HG02571 (cell line): ENCODE results near the gene HDAC10.
"Not testable (repeated sequence)": the region's sequence is repeated elsewhere in the genome, so short reads cannot be mapped to it uniquely, and the experiment has no call there.

Experiments used
- ATAC-seq: cut with Tn5 transposase; IDR thresholded peaks from one replicate; pipeline ENCODE4 v1.9.1; 2021; ENCODE audit warnings: mild to moderate bottlenecking, moderate library complexity; ENCODE audit not compliant: unreplicated experiment

HDAC10 gene

DNA sequence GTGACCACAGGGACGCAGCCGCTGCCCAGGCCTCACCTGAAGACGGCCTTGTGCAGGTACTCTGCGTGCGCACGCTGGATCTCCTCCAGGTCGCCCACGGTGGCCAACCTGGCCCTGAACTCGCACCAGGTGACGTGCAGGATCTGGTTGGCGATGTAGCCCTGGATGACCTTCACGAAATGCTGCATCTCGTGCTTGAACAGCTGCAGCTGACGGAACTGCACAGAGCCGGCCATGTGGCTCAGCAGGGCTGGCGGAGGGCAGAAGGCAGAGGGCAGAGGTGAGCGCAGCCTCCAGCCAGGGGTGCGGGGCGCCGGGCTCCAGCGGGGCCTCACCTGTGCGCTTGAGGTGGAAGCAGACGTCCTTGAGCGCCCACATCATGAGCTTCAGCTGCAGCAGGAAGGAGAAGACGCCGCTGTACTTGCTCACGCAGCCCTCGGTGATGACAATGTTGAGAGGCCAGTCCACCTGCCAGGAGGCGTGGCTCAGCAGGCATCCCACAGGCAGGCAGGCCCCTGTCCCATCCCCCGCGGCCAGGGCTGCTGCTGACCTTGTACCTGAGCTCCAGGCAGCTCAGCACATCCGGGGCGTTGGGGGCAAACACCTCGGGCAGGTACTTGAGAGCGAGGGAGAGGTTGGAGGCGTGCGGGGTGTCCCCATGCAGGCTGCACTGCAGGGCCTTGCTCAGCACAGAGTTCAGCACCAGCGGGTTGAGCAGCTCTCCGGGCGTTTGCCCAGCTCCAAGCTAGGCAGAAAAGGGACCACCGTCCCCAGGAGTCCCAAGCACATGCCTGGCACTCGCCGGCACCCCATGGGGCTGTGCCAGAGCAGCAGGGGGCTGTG is 32.7 kb downstream of the HDAC10 start:
- no peak for ATAC-seq

DNA sequence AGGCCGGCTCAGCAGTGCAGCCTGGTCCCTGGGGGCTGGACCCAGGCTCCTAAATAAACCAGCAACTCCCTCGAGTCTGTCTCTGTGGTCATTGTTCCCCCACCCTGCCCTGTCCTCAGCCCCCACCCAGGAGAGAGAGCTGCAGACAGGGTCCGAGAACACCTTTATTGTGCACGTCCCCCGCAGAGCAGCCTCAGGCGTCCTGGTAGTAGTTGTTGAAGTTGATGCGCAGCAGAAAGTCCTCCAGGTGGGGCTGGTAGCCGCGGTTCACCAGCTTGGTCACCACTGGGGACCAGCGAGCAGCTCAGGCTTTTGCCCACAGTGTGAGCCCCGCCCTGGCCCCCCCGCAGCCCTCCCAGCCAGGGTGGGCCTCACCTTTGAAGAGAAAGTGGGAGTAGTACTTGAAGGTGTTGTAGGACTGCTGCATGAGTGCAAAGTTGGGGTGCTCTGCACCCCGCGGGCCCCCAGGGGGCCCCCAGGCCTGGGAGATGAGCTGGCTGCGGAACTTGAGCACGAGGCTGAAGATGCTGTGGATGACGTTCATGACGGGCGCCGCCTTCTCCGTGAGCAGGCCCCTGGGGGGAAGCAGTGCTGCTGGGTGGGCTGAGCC is 33.4 kb downstream of the HDAC10 start:
- ATAC-seq = no peak

DNA sequence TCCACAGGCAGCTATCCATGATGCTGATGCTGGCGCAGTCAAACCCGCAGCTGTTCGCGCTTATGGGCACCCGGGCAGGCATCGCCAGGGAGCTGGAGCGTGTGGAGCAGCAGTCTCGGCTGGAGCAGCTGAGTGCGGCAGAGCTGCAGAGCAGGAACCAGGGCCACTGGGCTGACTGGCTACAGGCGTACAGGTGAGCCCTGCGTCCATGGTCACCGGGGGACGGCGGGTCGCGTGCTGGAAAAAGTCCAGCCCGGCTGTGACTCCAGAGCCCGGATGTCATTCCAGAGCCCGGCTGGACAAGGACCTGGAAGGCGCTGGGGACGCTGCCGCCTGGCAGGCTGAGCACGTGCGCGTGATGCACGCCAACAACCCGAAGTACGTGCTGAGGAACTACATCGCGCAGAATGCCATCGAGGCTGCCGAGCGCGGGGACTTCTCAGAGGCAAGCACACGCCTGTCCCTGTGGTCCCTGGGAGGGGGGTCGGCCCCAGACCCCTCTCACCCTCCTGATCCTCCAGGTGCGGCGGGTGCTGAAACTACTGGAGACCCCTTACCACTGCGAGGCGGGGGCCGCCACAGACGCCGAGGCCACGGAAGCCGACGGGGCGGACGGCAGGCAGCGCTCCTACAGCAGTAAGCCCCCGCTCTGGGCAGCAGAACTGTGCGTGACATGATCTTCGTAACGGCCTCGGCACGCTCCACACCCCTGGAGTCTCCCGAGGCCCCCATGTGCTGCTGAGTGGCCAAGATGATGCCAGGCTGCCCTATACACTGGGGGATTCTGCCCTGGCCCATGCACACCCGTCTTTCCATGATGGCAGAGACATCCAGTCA is 34.2 kb downstream of the HDAC10 start:
- ATAC-seq = no peak

DNA sequence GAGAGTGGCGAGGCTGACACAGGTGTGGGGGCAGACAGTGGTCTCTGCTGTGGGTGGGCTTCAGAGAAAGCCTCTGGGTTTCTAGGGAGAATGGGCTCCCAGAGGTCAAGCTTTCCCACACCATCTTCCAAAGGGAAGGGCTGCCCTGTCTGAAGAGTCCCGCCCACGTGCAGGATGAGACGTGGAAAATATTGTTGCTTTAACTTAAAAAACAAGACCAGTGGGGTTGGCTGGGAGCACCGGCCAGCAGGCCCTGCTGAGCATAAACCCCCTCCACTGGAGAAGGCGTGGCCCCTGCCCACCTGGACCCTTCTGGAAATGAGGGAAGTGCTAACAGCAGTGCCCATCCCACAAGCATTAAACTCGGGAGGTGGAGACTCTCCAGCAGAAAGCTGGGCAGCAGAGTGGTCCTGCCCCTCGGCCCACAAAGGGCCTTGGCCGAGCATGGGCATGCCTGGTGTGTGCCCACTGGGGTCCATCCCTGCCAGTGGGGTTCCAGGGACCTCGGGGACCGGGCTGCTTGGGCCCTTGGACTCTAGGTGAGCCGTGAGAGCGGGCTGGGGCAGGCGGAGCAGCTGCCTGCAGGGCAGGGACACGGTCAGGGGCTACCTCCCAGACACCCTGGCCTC is 34.9 kb downstream of the HDAC10 start:
- ATAC-seq = no peak

DNA sequence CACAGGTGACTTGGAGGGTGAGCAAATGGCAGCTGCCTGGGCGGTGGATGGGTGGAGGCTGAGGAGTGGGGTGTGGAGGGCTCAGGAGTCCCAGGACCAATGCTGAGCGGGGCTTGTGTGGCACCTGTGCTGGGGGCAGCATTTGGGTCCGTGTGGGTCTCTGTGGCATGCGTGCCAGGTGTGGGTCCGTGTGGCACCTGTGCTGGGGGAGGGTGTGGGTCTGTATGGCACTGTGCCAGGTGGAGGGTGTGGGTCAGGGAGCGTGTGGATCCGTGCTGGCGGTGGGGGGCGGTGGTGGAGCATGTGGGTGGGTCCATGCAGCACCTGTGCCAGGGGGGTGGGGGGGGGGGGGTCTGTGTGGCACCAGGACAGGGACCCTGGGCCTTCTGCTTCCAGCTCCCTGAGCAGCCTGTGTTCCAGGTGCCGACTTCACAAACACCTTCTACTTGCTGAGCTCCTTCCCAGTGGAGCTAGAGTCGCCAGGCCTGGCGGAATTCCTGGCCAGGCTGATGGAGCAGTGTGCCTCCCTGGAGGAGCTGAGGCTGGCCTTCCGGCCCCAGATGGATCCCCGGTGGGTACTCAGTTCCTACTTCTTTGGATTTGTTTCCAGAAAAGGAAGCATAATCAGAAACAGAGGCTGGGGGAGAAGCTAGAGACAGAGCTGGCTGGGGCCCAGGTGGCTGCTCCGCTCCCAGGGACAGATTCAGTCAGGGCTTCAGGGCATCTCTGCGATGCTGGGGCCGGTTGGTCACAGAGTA is 35.6 kb downstream of the HDAC10 start:
- ATAC-seq = no peak

DNA sequence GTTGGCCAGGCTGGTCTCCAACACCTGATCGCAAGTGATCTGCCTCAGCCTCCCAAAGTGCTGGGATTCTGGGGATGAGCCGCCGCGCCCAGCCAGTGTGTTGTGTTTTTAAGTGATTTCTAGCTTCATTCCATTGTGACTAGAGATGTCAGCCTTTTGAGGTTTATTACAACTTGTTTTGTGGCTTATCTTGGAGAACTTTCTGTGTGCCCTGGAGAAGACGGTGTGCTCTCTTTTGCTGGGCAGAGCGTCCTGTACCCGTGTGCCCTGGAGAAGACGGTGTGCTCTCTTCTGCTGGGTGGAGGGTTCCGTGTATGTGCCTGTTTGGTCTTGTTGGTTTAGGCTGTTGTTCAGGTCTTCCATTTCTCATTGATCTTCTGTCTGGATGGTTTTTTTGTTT is 37.8 kb downstream of the HDAC10 start:
- ATAC-seq = no peak

DNA sequence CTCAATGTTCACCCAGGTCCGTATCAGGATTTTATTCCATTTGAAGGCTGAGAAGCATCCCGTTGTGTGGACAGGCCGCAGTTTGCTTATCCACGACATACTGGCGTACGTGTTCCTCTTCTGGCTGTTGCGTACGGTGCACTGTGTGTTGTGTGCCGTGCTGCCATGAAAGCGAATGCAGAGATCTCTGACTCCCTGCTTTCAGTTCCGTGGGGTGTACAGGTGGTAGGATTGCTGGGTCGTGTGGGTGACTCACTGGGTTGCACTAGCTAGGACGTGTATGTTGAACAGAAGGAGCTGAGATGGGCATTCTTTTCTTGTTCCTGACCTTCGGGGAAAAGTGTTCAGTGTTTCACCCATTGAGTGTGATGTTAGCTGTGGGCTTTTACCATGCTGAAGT is 39.9 kb downstream of the HDAC10 start:
- no peak for ATAC-seq

DNA sequence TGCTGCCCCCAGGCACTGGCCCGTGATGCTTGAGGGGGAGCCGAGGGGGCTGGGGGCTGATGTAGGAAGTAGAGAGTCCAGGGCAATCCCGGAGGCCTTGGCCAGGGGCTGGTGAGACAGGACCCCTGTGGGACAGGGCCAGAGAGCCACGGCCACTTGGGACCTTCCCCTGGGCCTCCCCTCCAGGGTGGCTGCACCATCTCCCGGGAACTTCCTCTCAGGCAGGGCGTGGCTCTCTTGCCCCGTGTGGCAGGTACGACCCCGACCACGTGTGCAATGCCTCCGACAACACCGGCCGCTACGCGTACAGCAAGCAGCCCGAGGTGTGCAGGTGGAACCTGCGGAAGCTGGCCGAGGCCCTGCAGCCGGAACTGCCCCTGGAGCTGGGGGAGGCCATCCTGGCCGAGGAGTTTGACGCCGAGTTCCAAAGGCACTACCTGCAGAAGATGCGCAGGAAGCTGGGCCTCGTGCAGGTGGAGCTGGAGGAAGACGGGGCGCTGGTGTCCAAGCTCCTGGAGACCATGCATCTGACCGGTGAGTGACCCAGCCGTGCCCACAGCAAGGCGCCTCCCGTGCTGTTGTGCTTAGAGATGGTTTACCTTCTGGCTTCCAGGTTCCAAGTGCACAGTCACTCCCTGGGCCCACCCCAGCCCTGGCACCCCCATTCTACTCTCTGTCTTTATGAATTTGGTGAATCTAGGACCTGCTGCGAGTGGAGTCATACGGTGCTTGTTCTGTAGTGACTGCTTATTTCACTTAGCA is 40.5 kb downstream of the HDAC10 start:
- ATAC-seq = no peak

DNA sequence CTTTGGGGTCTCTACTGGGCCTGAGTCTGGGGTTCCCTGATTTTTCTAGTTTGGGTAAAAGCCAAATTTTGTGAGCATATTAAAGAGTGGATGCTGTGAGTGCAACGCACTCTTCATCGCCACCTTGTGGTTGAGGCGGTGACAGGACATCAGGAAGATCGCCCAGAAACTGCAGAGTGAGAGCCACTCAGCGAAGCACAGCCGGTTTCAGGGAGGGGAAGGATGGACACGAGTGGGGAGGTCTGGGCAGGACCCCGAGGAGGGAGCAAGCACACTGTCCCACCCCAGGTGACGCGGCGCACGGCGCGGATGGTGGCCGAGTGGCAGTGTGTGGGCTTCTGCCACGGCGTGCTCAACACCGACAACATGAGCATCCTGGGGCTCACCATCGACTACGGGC is 41.2 kb downstream of the HDAC10 start:
- ATAC-seq = no peak

DNA sequence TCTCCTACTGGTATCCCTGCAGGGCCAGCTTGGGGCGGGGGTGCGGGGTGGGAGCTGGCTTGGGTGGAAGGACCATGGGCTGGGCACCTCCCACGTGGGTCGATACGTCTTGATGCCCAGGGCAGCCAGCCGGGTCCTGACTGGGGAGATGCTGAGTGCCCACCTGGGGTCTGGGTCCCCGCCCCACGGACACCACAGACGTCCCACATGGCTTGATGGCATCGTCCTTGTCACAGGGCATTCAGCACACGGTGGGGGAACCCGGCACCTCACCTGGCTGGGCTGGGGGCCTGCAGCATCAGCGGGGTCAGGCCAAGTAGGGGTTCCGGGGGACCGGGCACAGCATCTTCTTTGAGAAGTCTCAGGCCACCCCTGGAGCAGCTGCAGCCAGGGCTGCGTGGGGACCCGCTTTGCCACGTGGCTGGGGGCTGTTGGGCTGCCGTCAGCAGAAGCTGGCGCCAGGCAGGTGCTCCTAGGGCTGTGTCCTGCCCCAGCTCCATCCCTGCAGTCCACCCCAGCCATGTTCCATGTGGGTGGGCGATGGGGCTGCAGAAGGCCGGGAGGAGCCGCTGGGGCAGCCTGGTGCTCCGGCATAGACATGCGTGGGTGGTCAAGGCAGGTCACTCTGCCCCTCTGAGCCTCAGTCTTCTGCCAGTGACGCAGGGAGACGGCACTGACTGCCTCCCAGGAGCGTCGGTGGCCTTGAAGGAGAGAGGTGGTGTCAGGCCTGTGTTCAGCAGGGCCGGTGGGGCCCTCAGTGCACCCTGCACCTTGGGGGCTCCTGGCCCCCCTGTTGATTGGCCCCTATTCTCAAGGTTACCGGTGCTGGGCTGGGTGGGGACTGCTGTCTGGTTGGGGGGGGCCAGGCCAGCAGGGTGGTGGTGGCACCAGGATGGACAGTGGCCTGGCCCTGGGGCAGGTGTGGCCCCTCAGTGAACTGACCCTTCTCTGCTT is 41.8 kb downstream of the HDAC10 start:
- no peak for ATAC-seq

DNA sequence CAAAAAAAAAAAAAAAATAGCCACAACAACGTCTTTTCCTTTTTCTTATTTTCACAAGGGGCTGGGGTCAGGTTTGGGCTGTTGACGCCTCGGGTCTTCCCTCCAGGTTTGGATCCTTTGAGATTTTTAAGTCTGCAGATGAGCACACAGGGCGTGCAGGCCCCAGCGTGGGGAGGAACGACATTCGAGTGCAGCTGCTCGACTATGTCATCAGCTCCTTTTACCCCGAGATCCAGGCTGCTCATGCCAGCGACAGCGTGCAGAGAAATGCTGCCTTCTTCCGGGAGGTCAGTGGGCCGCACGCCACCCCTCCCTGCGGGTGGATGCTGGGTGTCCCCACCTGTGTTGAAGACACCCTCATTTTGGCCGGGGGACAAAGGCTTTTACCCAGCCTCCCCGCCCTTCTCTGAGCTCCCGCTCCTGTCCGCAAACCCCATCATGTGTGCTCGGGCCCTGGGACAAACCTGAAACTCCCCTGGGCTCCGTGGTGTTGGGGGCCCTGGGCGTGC is 42.6 kb downstream of the HDAC10 start:
- ATAC-seq = no peak

DNA sequence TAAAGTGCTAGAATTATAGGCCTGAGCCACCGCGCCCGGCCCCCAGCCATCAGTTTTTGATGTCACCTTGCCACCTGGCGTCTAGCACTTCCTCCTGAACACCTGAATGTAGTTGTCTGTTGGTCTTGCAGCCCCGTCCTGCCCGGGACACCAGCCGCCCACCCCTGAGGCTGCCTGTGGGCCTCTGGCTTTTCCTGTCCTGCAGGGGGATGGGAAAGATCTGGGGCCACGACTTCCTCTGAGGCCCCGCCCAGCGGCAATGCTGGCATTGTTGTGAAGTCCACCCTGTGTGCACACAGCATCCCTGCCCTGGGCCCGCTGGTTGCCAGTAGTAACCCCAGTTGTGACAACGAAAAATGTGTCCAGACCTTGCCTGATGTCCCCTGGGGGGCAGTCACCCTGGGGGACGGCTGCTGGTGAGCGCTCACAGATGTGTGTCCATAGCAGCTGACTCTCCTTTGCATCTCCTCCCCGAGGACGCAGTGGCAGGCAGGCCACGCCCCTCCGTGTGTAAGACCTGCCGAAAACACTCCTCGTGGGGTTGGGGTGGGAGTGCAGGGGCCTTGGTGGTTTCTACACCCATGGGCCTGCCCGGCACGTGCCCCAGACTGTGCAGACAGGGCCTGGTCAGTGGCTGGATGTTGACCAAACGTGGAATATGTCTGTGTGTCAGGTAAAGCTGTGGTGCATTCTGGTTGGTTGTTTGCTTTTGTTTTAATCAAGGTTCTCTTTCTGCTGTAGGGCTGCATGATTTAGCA is 43.5 kb downstream of the HDAC10 start:
- ATAC-seq = no peak

DNA sequence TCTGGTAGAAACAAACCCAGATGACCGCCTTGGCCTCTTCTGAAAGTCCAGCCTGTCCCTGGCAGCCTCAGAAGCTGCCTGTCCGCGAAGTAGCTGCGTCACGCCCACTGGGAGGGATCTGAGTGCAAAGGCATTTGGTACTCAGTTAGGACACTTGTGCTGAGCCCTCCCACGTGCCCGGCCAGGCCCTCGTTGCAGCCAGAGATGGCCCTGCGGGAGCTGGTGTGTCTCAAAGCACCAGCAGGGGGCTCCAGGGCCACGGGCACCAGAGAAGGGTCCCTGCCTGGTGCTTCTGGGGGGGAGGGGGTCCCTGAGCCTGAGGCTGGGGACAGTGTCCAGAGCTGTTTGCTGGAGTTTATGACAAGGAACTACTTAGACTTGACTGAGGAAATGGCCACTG is 44.5 kb downstream of the HDAC10 start:
- no peak for ATAC-seq

DNA sequence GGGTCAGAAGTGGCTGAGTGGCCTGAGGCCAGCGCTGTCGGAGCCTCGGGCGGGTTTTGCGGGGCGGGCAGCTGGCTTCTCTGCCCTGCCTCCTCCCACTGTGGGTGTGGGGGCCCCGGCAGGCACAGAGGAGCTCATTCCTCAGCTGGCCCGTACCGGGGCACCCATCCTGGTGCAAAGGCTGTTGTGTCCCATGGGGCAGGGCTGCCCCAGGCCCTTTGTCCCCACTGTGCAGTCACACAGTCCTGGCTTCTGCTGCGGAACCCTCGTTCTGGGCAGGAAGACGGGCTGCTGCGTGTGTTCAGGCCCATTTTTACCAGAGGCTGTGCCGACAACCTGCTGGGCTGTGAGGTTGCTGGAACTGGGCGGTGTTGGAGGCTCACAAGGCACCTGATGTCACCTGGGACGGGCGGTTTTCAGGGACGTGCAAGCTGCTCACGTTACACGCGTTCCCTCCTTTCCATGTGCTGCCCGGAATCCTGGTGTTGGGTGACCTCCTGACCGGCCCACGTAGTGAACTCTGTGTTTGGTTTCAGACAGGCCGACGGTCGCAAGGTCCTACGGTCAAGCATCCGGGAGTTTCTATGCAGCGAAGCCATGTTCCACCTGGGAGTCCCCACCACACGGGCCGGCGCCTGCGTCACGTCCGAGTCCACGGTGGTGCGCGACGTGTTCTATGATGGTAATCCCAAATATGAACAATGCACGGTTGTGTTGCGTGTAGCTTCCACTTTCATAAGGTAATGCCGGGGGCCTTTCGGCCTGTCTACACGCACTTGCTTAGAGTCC is 45.1 kb downstream of the HDAC10 start:
- no peak for ATAC-seq

DNA sequence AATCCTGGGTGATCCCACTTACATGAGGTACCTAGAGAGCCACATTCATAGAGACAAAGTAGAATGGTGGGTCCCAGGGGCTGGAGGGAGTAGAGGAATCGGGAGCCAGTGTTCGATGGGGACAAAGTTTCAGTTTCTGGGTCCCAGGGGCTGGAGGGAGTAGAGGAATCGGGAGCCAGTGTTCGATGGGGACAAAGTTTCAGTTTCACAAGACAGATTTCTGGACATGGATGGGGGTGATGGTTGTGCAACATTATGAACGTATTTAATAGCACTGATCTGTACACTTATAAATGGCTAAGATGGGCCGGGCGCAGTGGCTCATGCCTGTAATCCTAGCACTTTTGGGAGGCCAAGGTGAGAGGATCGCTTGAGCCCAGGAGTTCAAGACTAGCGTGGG is 46.1 kb downstream of the HDAC10 start:
- not testable (repeated sequence) for ATAC-seq

DNA sequence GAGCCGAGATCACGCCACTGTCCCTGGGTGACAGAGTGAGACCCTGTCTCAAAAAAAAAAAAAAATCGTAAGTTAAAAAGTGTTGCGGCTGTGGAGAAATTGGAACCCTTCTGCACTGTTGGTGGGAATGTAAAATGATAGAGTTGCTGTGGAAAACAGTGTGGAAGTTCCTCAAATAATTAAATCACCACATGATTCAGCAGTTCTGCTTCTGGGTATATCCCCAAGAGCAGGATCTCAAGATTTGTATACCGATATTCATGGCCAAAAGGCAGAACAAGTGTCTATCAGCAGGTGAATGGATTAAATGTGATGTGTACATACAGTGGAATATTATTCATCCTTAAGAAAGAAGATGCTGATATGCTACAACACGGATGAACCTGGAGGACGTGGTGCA is 46.5 kb downstream of the HDAC10 start:
- no peak for ATAC-seq

DNA sequence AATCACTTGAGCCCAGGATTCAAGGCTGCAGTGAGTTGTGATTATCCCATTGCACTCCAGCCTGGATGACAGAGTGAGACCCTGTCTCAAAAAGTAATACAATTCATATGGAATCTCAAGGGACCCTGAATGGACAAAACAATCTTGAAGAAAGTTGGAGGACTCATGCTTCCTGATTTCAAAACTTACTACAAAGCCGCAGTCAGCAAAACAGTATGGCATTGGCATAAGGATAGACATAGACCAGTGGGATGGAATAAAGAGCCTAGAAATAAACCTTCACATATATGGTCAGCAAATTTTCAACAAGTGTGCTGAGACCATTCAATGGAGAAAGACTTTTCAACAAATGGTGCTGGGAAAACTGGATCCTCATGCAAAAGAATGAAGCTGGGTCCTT is 47.8 kb downstream of the HDAC10 start:
- no peak for ATAC-seq
